Astrocyte (in vitro differentiated cells and primary cell): ENCODE data around the gene BCOR.

Experiments
- EZH2 ChIP-seq: IDR thresholded peaks from 2 replicates; pipeline ENCODE4 v1.6.1; 2012; ENCODE audit warnings: mild to moderate bottlenecking, low read length, inconsistent platforms; ENCODE audit not compliant: insufficient read depth
- TF ChIP-seq, protein P1 (sequence below): IDR thresholded peaks from 2 replicates; pipeline ENCODE4 v1.5.1; 2011; ENCODE audit warnings: low read depth, mild to moderate bottlenecking, inconsistent platforms, low read length, moderate library complexity; ENCODE audit not compliant: insufficient read depth

DNA sequence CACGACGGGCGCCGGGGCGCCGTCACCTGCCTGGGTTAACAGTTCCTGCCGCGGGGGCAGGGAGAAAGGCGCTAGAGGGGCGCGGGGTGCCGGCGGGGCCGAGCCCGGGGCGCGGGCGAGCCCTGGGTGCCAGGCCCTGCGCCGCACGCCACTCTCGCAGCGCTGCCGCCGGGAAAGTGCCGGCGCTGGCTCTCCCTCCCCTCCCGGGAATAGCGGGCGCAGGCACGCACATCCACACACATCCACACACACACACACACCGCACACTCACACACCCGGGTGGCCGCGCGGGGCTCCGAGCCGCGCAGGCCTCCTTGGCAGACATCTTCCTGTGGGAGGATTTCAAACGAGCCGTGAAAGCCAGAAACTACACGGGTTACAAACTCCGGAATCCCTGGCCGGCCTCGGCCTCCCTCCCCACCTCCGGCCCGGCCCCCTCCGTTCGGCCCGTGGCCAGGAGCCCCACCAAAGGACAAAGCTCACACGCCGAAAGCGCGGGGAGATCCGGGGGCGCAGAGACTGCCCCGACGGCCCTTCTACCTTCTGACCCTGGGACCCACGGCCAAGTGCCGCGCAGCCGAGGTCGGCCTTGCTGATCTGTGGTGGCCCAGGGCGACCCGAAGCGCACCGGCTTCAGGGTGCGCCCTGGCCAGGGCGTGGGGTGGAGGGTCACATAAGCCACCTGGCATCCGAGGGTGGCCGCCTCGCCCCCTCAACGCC lies 92.3 kb downstream of the BCOR start:
- TF ChIP-seq, protein P1, sequence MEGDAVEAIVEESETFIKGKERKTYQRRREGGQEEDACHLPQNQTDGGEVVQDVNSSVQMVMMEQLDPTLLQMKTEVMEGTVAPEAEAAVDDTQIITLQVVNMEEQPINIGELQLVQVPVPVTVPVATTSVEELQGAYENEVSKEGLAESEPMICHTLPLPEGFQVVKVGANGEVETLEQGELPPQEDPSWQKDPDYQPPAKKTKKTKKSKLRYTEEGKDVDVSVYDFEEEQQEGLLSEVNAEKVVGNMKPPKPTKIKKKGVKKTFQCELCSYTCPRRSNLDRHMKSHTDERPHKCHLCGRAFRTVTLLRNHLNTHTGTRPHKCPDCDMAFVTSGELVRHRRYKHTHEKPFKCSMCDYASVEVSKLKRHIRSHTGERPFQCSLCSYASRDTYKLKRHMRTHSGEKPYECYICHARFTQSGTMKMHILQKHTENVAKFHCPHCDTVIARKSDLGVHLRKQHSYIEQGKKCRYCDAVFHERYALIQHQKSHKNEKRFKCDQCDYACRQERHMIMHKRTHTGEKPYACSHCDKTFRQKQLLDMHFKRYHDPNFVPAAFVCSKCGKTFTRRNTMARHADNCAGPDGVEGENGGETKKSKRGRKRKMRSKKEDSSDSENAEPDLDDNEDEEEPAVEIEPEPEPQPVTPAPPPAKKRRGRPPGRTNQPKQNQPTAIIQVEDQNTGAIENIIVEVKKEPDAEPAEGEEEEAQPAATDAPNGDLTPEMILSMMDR: no peak
- peak; percentile 25 for TF ChIP-seq EZH2
